ENCODE measurements around the gene IMMP2L.
A peak's percentile ranks its signal among the peaks of the same experiment; 100 is the strongest.

The IMMP2L gene

GRCh38 chr7:111103136-111103535 is 459.2 kb downstream of the IMMP2L start:
- DNase-seq: no peak
- Mint-ChIP-seq H3K4me3 (no peak overlapping the region), H3K36me3 (ENCODE audit: low read depth) (no peaks in the 10 kb centered on the region), H3K27ac (no peak overlapping the region), H3K27me3 (ENCODE audit: low read depth, poor library complexity) (no peaks in the 10 kb centered on the region), H3K9me3 (no peaks in the 10 kb centered on the region), H3K4me1 (no peaks in the 10 kb centered on the region)
- TF ChIP-seq, protein P1, sequence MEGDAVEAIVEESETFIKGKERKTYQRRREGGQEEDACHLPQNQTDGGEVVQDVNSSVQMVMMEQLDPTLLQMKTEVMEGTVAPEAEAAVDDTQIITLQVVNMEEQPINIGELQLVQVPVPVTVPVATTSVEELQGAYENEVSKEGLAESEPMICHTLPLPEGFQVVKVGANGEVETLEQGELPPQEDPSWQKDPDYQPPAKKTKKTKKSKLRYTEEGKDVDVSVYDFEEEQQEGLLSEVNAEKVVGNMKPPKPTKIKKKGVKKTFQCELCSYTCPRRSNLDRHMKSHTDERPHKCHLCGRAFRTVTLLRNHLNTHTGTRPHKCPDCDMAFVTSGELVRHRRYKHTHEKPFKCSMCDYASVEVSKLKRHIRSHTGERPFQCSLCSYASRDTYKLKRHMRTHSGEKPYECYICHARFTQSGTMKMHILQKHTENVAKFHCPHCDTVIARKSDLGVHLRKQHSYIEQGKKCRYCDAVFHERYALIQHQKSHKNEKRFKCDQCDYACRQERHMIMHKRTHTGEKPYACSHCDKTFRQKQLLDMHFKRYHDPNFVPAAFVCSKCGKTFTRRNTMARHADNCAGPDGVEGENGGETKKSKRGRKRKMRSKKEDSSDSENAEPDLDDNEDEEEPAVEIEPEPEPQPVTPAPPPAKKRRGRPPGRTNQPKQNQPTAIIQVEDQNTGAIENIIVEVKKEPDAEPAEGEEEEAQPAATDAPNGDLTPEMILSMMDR (IDR thresholded peaks at IDR 0.05): no peak

DNA sequence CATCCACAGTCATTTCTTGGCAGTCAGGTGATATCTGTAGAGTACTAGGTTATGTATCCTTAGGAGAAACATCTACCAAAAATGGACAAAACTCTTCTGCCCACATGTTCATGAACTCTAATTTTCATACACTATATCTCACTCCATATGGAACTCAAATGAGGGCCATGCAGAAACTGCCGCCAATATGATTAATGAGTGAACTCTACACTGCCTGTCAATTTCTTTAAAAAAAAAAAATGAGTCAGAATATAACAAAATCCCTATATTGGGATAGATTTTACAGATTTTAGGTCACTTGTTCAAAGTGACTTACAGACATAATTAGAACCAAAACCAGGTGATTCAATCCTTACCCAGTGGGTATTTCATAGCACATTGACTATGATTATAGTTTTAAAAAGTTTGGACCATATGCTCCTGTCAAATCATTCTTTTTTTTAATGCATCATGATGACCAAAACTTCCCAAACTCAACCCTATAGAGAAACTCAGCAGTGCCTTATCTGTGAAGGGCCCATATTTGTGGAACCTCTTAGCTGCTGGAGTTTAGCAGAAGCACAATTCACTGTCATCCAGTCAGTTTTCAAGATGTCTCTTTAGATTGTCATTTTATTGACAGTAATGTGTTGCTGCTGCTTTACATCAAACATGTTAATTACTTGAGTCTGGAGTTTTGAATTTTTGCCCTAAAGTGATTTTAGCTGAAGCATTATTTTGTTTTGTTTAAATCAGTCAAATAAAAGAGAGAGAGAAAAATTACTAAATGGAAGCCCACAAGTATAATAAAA is 460.2 kb downstream of the IMMP2L start:
- H3K27ac Mint-ChIP-seq: no peak overlapping the region
- H3K27me3 Mint-ChIP-seq (ENCODE audit: low read depth, poor library complexity): no peaks in the 10 kb centered on the region
- H3K4me1 Mint-ChIP-seq: peaks cover 5% of the 10 kb centered on the region
- H3K9me3 Mint-ChIP-seq: no peaks in the 10 kb centered on the region
- H3K36me3 Mint-ChIP-seq (ENCODE audit: low read depth): no peaks in the 10 kb centered on the region
- TF ChIP-seq, protein P1 (IDR thresholded peaks at IDR 0.05): no peak
- no peak for DNase-seq
- H3K4me3 Mint-ChIP-seq: no peak overlapping the region

- H3K4me1 Mint-ChIP-seq: peaks cover 22% of the 10 kb centered on the region
- H3K9me3 Mint-ChIP-seq: no peaks in the 10 kb centered on the region
- H3K27ac Mint-ChIP-seq: no peak overlapping the region
- no peak for DNase-seq
- H3K27me3 Mint-ChIP-seq (ENCODE audit: low read depth, poor library complexity): no peaks in the 10 kb centered on the region
- no peak overlapping the region for H3K4me3 Mint-ChIP-seq
- TF ChIP-seq, protein P1 (IDR thresholded peaks at IDR 0.05): no peak
- no peaks in the 10 kb centered on the region for H3K36me3 Mint-ChIP-seq (ENCODE audit: low read depth)
These were observed 463.4 kb downstream of the IMMP2L start for GRCh38 chr7:111098926-111099250.

DNA sequence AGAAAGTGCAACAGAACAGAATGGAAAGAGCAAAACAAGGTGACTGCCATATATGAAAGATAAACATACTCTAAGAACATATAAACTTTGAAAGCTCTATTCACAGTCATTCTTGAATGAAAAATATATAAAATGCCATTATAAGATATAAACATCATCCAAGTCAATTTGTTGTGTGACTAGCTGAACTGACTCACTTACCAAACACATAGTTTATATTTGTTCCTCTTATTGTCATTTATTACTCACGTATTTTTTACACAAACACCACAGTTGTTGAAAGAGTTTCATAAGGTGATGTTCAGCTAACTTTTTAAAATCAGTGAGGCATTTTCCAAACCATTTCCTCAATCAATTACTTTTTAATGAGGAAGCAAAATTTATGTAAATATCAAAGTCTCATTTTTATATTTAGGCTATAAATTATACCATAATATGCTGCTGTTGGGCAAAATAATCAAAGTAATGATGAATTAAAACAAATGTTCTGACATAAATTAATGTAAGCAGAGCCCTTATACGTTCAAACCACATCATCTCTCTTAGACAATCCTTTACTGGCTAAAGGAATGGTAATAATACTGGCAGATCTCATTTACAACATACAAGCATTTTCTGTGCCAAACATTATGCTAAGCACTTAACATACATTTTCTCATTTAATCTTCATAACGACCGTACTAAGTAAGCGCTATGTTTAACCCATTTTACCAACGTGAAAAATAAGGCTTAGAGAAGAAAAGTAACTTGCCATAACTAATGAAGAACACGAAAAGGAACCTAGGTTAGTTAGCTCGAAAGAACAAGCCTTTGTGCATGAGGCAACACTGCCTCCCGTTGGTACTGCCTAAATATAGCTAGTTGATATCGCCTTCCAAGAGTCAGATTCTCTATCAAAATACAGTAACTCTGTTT is 464.0 kb downstream of the IMMP2L start:
- Mint-ChIP-seq H3K9me3 (no peaks in the 10 kb centered on the region), H3K4me3 (no peak overlapping the region), H3K27ac (no peak overlapping the region), H3K4me1 (peaks cover 28% of the 10 kb centered on the region), H3K36me3 (ENCODE audit: low read depth) (no peaks in the 10 kb centered on the region), H3K27me3 (ENCODE audit: low read depth, poor library complexity) (no peaks in the 10 kb centered on the region)
- TF ChIP-seq, protein P1 (IDR thresholded peaks at IDR 0.05): peak; percentile 70
- DNase-seq: peak; percentile 26

- Mint-ChIP-seq H3K27ac (no peak overlapping the region), H3K36me3 (ENCODE audit: low read depth) (no peaks in the 10 kb centered on the region), H3K4me1 (peaks cover 41% of the 10 kb centered on the region)
These were observed 465.3 kb downstream of the IMMP2L start for GRCh38 chr7:111096997-111097396.

More at GRCh38 chr7:111096997-111097396, 465.3 kb downstream of the IMMP2L start:
- no peaks in the 10 kb centered on the region for H3K27me3 Mint-ChIP-seq (ENCODE audit: low read depth, poor library complexity)
- TF ChIP-seq, protein P1 (IDR thresholded peaks at IDR 0.05): no peak
- no peak for DNase-seq
- no peaks in the 10 kb centered on the region for H3K9me3 Mint-ChIP-seq
- H3K4me3 Mint-ChIP-seq: no peak overlapping the region

All from nephron progenitor cell (in vitro differentiated cells).